ENCODE measurements around the gene TAF3. TPM values are rescaled to one million over a fixed set of nuclear protein-coding genes. Genes with fewer than 3 reads are reported as not detected.

The TAF3 gene
- total RNA-seq, 2 donors from 2014 or later, result 9.7 to 14.0 TPM

DNA sequence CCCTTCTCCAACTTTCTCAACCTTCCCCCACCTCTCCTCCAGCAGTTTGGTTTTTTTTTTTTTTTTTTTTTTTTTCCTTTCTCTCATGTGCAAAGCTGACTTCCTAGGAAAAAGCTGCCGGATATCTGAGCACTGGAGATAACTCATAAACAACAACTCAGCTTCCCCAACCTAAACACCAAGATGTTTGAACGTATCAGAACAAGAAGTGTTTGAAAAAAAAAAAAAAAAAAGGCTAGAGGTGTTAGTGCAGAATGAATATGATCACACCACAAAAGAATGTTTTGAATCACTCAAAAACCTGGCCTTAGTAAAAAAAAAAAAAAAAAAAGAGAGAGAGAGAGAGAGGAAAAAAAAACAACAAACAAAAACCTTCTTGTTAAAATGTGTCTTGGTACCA, 247.3 kb downstream of the TAF3 start:
- peak; percentile 61 for ATAC-seq (replicated peaks)
- Mint-ChIP-seq H3K4me3 (peak overlapping the region; percentile 98), H3K27ac (peak overlapping the region; percentile 99), H3K27me3 (no peaks in the 10 kb centered on the region), H3K4me1 (peaks cover 61% of the 10 kb centered on the region), H3K36me3 (ENCODE audit: low read depth) (peaks cover 100% of the 10 kb centered on the region), H3K9me3 (no peaks in the 10 kb centered on the region)

GRCh38 chr10:8066124-8066523, 247.8 kb downstream of the TAF3 start:
- Mint-ChIP-seq H3K27me3 (no peaks in the 10 kb centered on the region), H3K27ac (peak overlapping the region; percentile 99), H3K4me1 (peaks cover 61% of the 10 kb centered on the region), H3K9me3 (no peaks in the 10 kb centered on the region), H3K36me3 (ENCODE audit: low read depth) (peaks cover 100% of the 10 kb centered on the region), H3K4me3 (peak overlapping the region; percentile 98)
- ATAC-seq (replicated peaks), result peak; percentile 61

Other genes starting within 250 kb of the TAF3 start
- gene ITIH5, start 151.5 kb upstream of the TAF3 start, total RNA-seq, result under 1 TPM in 1 of 2 donors, not detected in 1; 0.34 TPM
- not detected for gene ITIH2, start 115.2 kb upstream of the TAF3 start, total RNA-seq
- 10 to 100 TPM; 10.5 to 11.0 TPM for gene KIN, start 30.5 kb upstream of the TAF3 start, total RNA-seq
- 100 to 1,000 TPM; 181 to 328 TPM for gene ATP5F1C, start 30.3 kb upstream of the TAF3 start, total RNA-seq
- gene GATA3, start 236.2 kb downstream of the TAF3 start, total RNA-seq, result 10 to 100 TPM; 14.2 to 25.2 TPM